ENCODE results near the gene LRRC17. TPM values are rescaled to one million over a fixed set of nuclear protein-coding genes. Genes with fewer than 3 reads are reported as not detected.

LRRC17 gene
- total RNA-seq, 2 experiments from 2014 or later: 0.33 TPM; not detected in 1

GRCh38 chr7:102985176-102985783 lies 72.5 kb downstream of the LRRC17 start:
- Mint-ChIP-seq H3K27ac (no peak overlapping the region), H3K36me3 (no peaks in the 10 kb centered on the region), H3K4me3 (no peak overlapping the region), H3K4me1 (ENCODE audit: low read depth) (no peaks in the 10 kb centered on the region), H3K9me3 (no peaks in the 10 kb centered on the region), H3K27me3 (no peaks in the 10 kb centered on the region)
- POLR2A ChIA-PET: no interaction called here
- intact Hi-C loops (cut with micrococcal nuclease): no loop called here
- CTCF ChIA-PET: no interaction called here
- DNase-seq: no peak

GRCh38 chr7:102988088-102988487 lies 75.3 kb downstream of the LRRC17 start:
- Mint-ChIP-seq H3K4me1 (ENCODE audit: low read depth) (peaks cover 2% of the 10 kb centered on the region), H3K27me3 (no peaks in the 10 kb centered on the region), H3K4me3 (no peak overlapping the region), H3K9me3 (no peaks in the 10 kb centered on the region), H3K27ac (no peak overlapping the region), H3K36me3 (no peaks in the 10 kb centered on the region)
- intact Hi-C loops (cut with micrococcal nuclease): no loop called here
- ChIA-PET CTCF (interaction anchor here (0.6 kb wide), 1 partner anchor 230 kb away, joined by 4 read pairs; no protein-coding TSS in a partner anchor), POLR2A (no interaction called here)
- no peak for DNase-seq

GRCh38 chr7:102988631-102989560 lies 76.1 kb downstream of the LRRC17 start:
- H3K4me1 Mint-ChIP-seq (ENCODE audit: low read depth): peaks cover 4% of the 10 kb centered on the region
- H3K27ac Mint-ChIP-seq: no peak overlapping the region
- ChIA-PET CTCF (interaction anchor here (0.6 kb wide), 1 partner anchor 231 kb away, joined by 4 read pairs; no protein-coding TSS in a partner anchor), POLR2A (no interaction called here)
- no peaks in the 10 kb centered on the region for H3K27me3 Mint-ChIP-seq
- H3K4me3 Mint-ChIP-seq: no peak overlapping the region
- no peaks in the 10 kb centered on the region for H3K9me3 Mint-ChIP-seq
- no peaks in the 10 kb centered on the region for H3K36me3 Mint-ChIP-seq
- no peak for DNase-seq
- intact Hi-C loops (cut with micrococcal nuclease): no loop called here

- intact Hi-C loops (cut with micrococcal nuclease): no loop called here
- POLR2A ChIA-PET: no interaction called here
- no peak for DNase-seq
- peaks cover 4% of the 10 kb centered on the region for H3K4me1 Mint-ChIP-seq (ENCODE audit: low read depth)
- H3K27me3 Mint-ChIP-seq: no peaks in the 10 kb centered on the region
- H3K27ac Mint-ChIP-seq: no peak overlapping the region
- no peaks in the 10 kb centered on the region for H3K36me3 Mint-ChIP-seq
- H3K9me3 Mint-ChIP-seq: no peaks in the 10 kb centered on the region
- no peak overlapping the region for H3K4me3 Mint-ChIP-seq
- CTCF ChIA-PET: interaction anchor here (0.6 kb wide), 1 partner anchor 88 kb away, joined by 3 read pairs; no protein-coding TSS in a partner anchor
These were observed 77.8 kb downstream of the LRRC17 start for GRCh38 chr7:102990642-102991041.

GRCh38 chr7:102991077-102991539 lies 78.3 kb downstream of the LRRC17 start:
- no peak overlapping the region for H3K4me3 Mint-ChIP-seq
- no peak for DNase-seq
- ChIA-PET CTCF (no interaction called here), POLR2A (no interaction called here)
- H3K9me3 Mint-ChIP-seq: no peaks in the 10 kb centered on the region
- H3K27me3 Mint-ChIP-seq: no peaks in the 10 kb centered on the region
- intact Hi-C loops (cut with micrococcal nuclease): no loop called here
- no peaks in the 10 kb centered on the region for H3K36me3 Mint-ChIP-seq
- H3K27ac Mint-ChIP-seq: no peak overlapping the region
- H3K4me1 Mint-ChIP-seq (ENCODE audit: low read depth): peaks cover 4% of the 10 kb centered on the region

- POLR2A ChIA-PET: no interaction called here
- H3K4me3 Mint-ChIP-seq: no peak overlapping the region
These were observed 78.9 kb downstream of the LRRC17 start for GRCh38 chr7:102991540-102992214.

GRCh38 chr7:102992509-102992937 lies 79.7 kb downstream of the LRRC17 start:
- Mint-ChIP-seq H3K4me1 (ENCODE audit: low read depth) (peaks cover 4% of the 10 kb centered on the region), H3K36me3 (no peaks in the 10 kb centered on the region), H3K9me3 (no peaks in the 10 kb centered on the region), H3K4me3 (no peak overlapping the region), H3K27ac (no peak overlapping the region), H3K27me3 (no peaks in the 10 kb centered on the region)
- POLR2A ChIA-PET: no interaction called here
- CTCF ChIA-PET: no interaction called here
- intact Hi-C loops (cut with micrococcal nuclease): no loop called here
- no peak for DNase-seq

More at GRCh38 chr7:102991540-102992214, 78.9 kb downstream of the LRRC17 start:
- CTCF ChIA-PET: no interaction called here
- Mint-ChIP-seq H3K27me3 (no peaks in the 10 kb centered on the region), H3K9me3 (no peaks in the 10 kb centered on the region), H3K36me3 (no peaks in the 10 kb centered on the region), H3K27ac (no peak overlapping the region), H3K4me1 (ENCODE audit: low read depth) (peaks cover 4% of the 10 kb centered on the region)
- intact Hi-C loops (cut with micrococcal nuclease): no loop called here
- DNase-seq: peak; percentile 14

- POLR2A ChIA-PET: no interaction called here
These were observed 80.3 kb downstream of the LRRC17 start for GRCh38 chr7:102992938-102993717.

GRCh38 chr7:102993718-102994029 lies 80.9 kb downstream of the LRRC17 start:
- Mint-ChIP-seq H3K4me1 (ENCODE audit: low read depth) (peaks cover 4% of the 10 kb centered on the region), H3K4me3 (no peak overlapping the region), H3K9me3 (no peaks in the 10 kb centered on the region), H3K27ac (no peak overlapping the region), H3K36me3 (no peaks in the 10 kb centered on the region), H3K27me3 (no peaks in the 10 kb centered on the region)
- POLR2A ChIA-PET: no interaction called here
- intact Hi-C loops (cut with micrococcal nuclease): no loop called here
- CTCF ChIA-PET: no interaction called here
- DNase-seq: no peak

More at GRCh38 chr7:102992938-102993717, 80.3 kb downstream of the LRRC17 start:
- intact Hi-C loops (cut with micrococcal nuclease): no loop called here
- Mint-ChIP-seq H3K4me1 (ENCODE audit: low read depth) (peaks cover 4% of the 10 kb centered on the region), H3K36me3 (no peaks in the 10 kb centered on the region), H3K27me3 (no peaks in the 10 kb centered on the region), H3K9me3 (no peaks in the 10 kb centered on the region), H3K4me3 (no peak overlapping the region), H3K27ac (no peak overlapping the region)
- no peak for DNase-seq
- CTCF ChIA-PET: no interaction called here

- Mint-ChIP-seq H3K4me3 (no peak overlapping the region), H3K36me3 (no peaks in the 10 kb centered on the region), H3K27ac (no peak overlapping the region), H3K27me3 (no peaks in the 10 kb centered on the region), H3K9me3 (no peaks in the 10 kb centered on the region), H3K4me1 (ENCODE audit: low read depth) (peaks cover 4% of the 10 kb centered on the region)
- ChIA-PET CTCF (no interaction called here), POLR2A (no interaction called here)
- no peak for DNase-seq
- intact Hi-C loops (cut with micrococcal nuclease): no loop called here
These were observed 81.8 kb downstream of the LRRC17 start for GRCh38 chr7:102994567-102994966.

Data from activated CD4-positive, alpha-beta memory T cell treated with anti-CD3 and anti-CD28 coated beads for 36 hours (primary cell).